Measurements from ENCODE around the gene UBLCP1.

GRCh38 chr5:159274676-159275075, 11.6 kb downstream of the UBLCP1 start:
- no peak for TF ChIP-seq WT1 (tag by site-specific recombination; IDR thresholded peaks at IDR 0.05)
- TF ChIP-seq ZFP3 (tag by site-specific recombination; IDR thresholded peaks at IDR 0.05; ENCODE audit: low read depth): no peak
- TF ChIP-seq ZNF600 (tag by site-specific recombination; IDR thresholded peaks at IDR 0.05): no peak
- no peak for TF ChIP-seq CTCF (tag by site-specific recombination; IDR thresholded peaks at IDR 0.05)
